Endothelial cell (in vitro differentiated cells): ENCODE measurements around the gene DNAJC3. TPM values are rescaled to one million over a fixed set of nuclear protein-coding genes. Genes with fewer than 3 reads are reported as not detected.

ENCODE experiments used
- DNase-seq: peaks from one replicate; pipeline ENCODE4 v3.0.0; 2021; ENCODE audit warnings: low spot score
- H3K27ac Mint-ChIP-seq: one replicate; pipeline ENCODE4 v1.8.0; 2021; ENCODE audit warnings: mixed read lengths, inconsistent platforms; ENCODE audit not compliant: unreplicated experiment
- H3K27me3 Mint-ChIP-seq: one replicate; pipeline ENCODE4 v1.8.0; 2021; ENCODE audit warnings: mild to moderate bottlenecking, moderate library complexity, mixed read lengths, inconsistent platforms; ENCODE audit not compliant: unreplicated experiment
- H3K36me3 Mint-ChIP-seq: one replicate; pipeline ENCODE4 v1.8.0; 2021; ENCODE audit warnings: mild to moderate bottlenecking, low read depth, mixed read lengths, inconsistent platforms; ENCODE audit not compliant: unreplicated experiment
- H3K4me1 Mint-ChIP-seq: one replicate; pipeline ENCODE4 v1.8.0; 2021; ENCODE audit warnings: mild to moderate bottlenecking, mixed read lengths, inconsistent platforms; ENCODE audit not compliant: unreplicated experiment
- H3K4me3 Mint-ChIP-seq: one replicate; pipeline ENCODE4 v1.8.0; 2021; ENCODE audit warnings: mild to moderate bottlenecking, mixed read lengths, inconsistent platforms; ENCODE audit not compliant: unreplicated experiment
- H3K9me3 Mint-ChIP-seq: one replicate; pipeline ENCODE4 v1.8.0; 2021; ENCODE audit warnings: mixed read lengths, inconsistent platforms; ENCODE audit not compliant: unreplicated experiment
- long read RNA-seq: library from polyadenylated mRNA; unstranded; transcript quantifications from one replicate; pipeline ENCODE4 v2.0.0, GENCODE V29; 2020; ENCODE audit not compliant: unreplicated experiment
- total RNA-seq: library from RNA; stranded (reverse); fragmentation: NEBNext Ultra II Directional; extraction: Animal tissue kit (Norgen Biotek cat#: 25700); gene quantifications from one replicate; pipeline ENCODE4 v1.2.1, GENCODE V29; 2021; ENCODE audit not compliant: unreplicated experiment
- TF ChIP-seq, protein P1 (sequence below): fragments of 200-600 bp; sonication (generic); IDR thresholded peaks from one replicate; pipeline ENCODE4 v1.5.0; 2021; ENCODE audit warnings: antibody characterized with exemption; ENCODE audit not compliant: unreplicated experiment

Gene DNAJC3, protein sequence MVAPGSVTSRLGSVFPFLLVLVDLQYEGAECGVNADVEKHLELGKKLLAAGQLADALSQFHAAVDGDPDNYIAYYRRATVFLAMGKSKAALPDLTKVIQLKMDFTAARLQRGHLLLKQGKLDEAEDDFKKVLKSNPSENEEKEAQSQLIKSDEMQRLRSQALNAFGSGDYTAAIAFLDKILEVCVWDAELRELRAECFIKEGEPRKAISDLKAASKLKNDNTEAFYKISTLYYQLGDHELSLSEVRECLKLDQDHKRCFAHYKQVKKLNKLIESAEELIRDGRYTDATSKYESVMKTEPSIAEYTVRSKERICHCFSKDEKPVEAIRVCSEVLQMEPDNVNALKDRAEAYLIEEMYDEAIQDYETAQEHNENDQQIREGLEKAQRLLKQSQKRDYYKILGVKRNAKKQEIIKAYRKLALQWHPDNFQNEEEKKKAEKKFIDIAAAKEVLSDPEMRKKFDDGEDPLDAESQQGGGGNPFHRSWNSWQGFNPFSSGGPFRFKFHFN
- 50.3 TPM for total RNA-seq
- long read RNA-seq, full-length matches to known transcripts: 3 of 39 reads
- long read RNA-seq, partial matches to known transcripts: 21 of 39 reads
- long read RNA-seq, other reads (novel, unspliced or antisense): 15 of 39 reads

DNA sequence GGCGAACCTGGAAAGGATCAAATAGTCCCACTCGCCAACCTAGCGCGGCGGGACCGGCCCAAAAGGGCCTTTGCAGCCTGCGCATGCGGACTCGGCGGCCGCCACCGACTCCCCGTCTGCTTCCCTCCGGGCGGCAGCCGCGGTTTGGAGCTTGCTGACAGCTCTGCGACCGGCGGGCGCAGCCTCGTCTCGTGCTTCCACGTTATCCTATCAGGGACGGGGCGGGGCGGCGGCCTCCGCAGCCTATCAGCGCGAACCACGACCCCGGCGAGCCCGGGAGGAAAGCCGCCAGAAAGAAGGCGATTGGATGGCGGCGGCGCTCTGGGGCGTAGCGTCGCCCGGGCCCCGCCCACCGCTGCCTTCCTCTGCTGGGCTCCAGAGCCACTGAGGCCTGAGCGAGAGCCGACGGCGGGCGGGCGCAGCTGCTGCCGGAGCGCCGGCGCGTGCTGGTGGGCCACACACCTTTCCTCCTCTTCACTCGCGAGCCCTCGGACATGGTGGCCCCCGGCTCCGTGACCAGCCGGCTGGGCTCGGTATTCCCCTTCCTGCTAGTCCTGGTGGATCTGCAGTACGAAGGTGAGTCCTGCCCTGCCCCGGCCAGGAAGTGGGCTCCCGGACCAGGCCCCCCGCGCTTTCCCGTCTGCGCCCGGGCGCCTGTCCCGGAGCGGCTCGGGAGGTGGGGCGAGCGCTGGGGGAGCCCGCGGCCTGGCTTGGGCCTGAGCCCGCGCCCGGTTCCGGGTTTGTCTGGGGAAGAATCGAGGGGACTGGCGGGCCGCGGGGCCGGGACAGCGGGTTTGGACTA, at the start of gene DNAJC3:
TSS of gene DNAJC3 (plus strand) at position 378 of the 802 bp plus-strand sequence. CDS start at position 495, 117 bp downstream.
- H3K36me3 Mint-ChIP-seq: peaks cover 11% of the 10 kb centered on the region
- peaks cover 54% of the 10 kb centered on the region for H3K4me1 Mint-ChIP-seq
- TF ChIP-seq, protein P1, sequence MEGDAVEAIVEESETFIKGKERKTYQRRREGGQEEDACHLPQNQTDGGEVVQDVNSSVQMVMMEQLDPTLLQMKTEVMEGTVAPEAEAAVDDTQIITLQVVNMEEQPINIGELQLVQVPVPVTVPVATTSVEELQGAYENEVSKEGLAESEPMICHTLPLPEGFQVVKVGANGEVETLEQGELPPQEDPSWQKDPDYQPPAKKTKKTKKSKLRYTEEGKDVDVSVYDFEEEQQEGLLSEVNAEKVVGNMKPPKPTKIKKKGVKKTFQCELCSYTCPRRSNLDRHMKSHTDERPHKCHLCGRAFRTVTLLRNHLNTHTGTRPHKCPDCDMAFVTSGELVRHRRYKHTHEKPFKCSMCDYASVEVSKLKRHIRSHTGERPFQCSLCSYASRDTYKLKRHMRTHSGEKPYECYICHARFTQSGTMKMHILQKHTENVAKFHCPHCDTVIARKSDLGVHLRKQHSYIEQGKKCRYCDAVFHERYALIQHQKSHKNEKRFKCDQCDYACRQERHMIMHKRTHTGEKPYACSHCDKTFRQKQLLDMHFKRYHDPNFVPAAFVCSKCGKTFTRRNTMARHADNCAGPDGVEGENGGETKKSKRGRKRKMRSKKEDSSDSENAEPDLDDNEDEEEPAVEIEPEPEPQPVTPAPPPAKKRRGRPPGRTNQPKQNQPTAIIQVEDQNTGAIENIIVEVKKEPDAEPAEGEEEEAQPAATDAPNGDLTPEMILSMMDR: no peak
- H3K27me3 Mint-ChIP-seq: peaks cover 6% of the 10 kb centered on the region
- DNase-seq: peak; percentile 99
- peak within 1 kb of the TSS; percentile 92 for H3K27ac Mint-ChIP-seq
- peak within 1 kb of the TSS; percentile 99 for H3K4me3 Mint-ChIP-seq
- H3K9me3 Mint-ChIP-seq: no peaks in the 10 kb centered on the region

DNA sequence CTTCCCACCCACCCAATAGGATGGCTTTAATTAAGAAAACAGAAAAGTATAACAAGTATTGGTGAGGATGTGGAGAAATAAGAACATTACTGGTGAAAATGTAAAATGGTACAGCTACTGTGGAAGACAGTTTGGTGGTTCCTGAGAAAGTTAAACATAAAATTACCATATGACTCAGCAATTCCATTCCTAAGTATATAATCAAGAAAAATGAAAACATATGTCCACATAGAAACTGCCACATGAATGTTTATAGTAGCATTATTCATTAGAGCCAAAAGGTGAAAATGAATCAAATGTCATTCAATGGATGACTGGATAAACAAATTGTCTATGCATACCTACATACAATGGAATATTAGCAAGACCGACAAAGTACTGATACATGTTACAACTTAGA, 49.3 kb upstream of the DNAJC3 start:
- no peak overlapping the region for H3K4me3 Mint-ChIP-seq
- H3K4me1 Mint-ChIP-seq: no peaks in the 10 kb centered on the region
- TF ChIP-seq, protein P1: no peak
- H3K27me3 Mint-ChIP-seq: no peaks in the 10 kb centered on the region
- H3K27ac Mint-ChIP-seq: no peak overlapping the region
- no peak for DNase-seq
- peaks cover 37% of the 10 kb centered on the region for H3K36me3 Mint-ChIP-seq
- no peaks in the 10 kb centered on the region for H3K9me3 Mint-ChIP-seq

DNA sequence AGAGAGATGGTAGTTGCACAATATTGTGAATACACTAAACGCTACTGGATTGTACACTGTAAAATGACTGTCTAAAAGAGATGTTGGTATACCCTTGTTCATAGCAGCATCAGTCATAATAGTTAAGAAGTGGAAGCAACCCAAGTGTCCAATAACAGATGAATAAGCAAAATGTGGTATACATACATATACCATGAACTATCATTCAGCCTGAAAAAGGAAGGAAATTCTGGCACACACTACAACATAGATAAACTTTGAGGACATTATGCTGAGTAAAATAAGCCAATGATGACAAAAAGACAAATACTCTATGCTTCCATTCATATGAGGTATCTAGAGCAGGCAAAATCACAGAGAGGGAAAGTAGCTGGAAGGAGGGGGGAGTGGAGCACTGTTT, 48.5 kb upstream of the DNAJC3 start:
- no peak for DNase-seq
- H3K27me3 Mint-ChIP-seq: no peaks in the 10 kb centered on the region
- no peaks in the 10 kb centered on the region for H3K4me1 Mint-ChIP-seq
- TF ChIP-seq, protein P1: no peak
- no peaks in the 10 kb centered on the region for H3K9me3 Mint-ChIP-seq
- H3K27ac Mint-ChIP-seq: no peak overlapping the region
- H3K4me3 Mint-ChIP-seq: no peak overlapping the region
- H3K36me3 Mint-ChIP-seq: peaks cover 42% of the 10 kb centered on the region

DNA sequence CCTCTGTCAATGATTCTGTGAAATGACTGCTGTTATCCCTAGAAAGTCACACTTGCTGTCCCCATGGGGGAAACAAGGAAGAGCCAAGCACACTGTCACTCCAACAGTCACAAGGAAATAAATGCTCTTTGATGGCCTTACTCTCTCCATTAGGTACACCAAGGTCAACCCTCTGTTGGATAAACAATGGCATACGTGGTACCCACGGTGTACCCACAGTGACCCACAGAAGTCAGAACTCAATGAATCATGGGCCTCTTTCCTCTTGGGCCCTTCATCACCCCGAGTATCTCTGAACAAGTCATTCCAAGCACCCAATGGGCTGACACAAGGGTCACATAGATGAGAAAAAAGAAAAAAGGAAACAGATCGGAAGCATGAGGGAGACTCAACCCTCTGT, 47.9 kb upstream of the DNAJC3 start:
- Mint-ChIP-seq H3K27me3 (no peaks in the 10 kb centered on the region), H3K27ac (no peak overlapping the region), H3K4me1 (no peaks in the 10 kb centered on the region), H3K9me3 (no peaks in the 10 kb centered on the region), H3K36me3 (peaks cover 44% of the 10 kb centered on the region), H3K4me3 (peak overlapping the region; percentile 53)
- TF ChIP-seq, protein P1: no peak
- DNase-seq: no peak
